ENCODE data around the gene DTX1.

- TF ChIP-seq CTCF (IDR thresholded peaks at IDR 0.05) (no peak), EP300 (IDR thresholded peaks at IDR 0.05) (no peak), POLR2AphosphoS5 (IDR thresholded peaks at IDR 0.05) (no peak), POLR2A (IDR thresholded peaks at IDR 0.05) (no peak)
Measured at GRCh38 chr12:113087193-113087592, 30.7 kb downstream of the DTX1 start.

Measured in suprapubic skin (tissue), 4 donors.